CD4-positive, alpha-beta T cell treated with Interleukin-6 at 100 ng/mL for 8 hours (primary cell): ENCODE results near the gene REEP1.

Experiments used
- DNase-seq: peaks from one replicate; pipeline ENCODE4 v3.0.0-alpha.2; 2020; ENCODE audit warnings: mixed read lengths, low spot score

REEP1 gene

GRCh38 chr2:86337244-86337835, at the start of gene REEP1:
TSS of gene REEP1 (minus strand) at chr2:86337626. CDS start at chr2:86337510, 116 bp downstream.
- no peak for DNase-seq

- no peak for DNase-seq
Observed at GRCh38 chr2:86383844-86384243, 46.4 kb upstream of the REEP1 start.

GRCh38 chr2:86382698-86383097, 45.3 kb upstream of the REEP1 start:
- no peak for DNase-seq

- no peak for DNase-seq
Observed at GRCh38 chr2:86382108-86382507, 44.7 kb upstream of the REEP1 start.

- no peak for DNase-seq
Observed at GRCh38 chr2:86378469-86378868, 41.0 kb upstream of the REEP1 start.

GRCh38 chr2:86375623-86376022, 38.2 kb upstream of the REEP1 start:
- no peak for DNase-seq

- no peak for DNase-seq
Observed at GRCh38 chr2:86372641-86373502, 35.4 kb upstream of the REEP1 start.

GRCh38 chr2:86372133-86372532, 34.7 kb upstream of the REEP1 start:
- no peak for DNase-seq

- peak; percentile 20 for DNase-seq
Observed at GRCh38 chr2:86371527-86371926, 34.1 kb upstream of the REEP1 start.

- no peak for DNase-seq
Observed at GRCh38 chr2:86370579-86370978, 33.2 kb upstream of the REEP1 start.

GRCh38 chr2:86368161-86368824, 30.9 kb upstream of the REEP1 start:
- peak; percentile 43 for DNase-seq

- DNase-seq: no peak
Observed at GRCh38 chr2:86367499-86367777, 30.0 kb upstream of the REEP1 start.

- DNase-seq: no peak
Observed at GRCh38 chr2:86366651-86367498, 29.4 kb upstream of the REEP1 start.

GRCh38 chr2:86364894-86365293, 27.5 kb upstream of the REEP1 start:
- no peak for DNase-seq

- no peak for DNase-seq
Observed at GRCh38 chr2:86360776-86361175, 23.4 kb upstream of the REEP1 start.

GRCh38 chr2:86358957-86359356, 21.5 kb upstream of the REEP1 start:
- no peak for DNase-seq

- no peak for DNase-seq
Observed at GRCh38 chr2:86357392-86357963, 20.1 kb upstream of the REEP1 start.

- no peak for DNase-seq
Observed at GRCh38 chr2:86352727-86353221, 15.3 kb upstream of the REEP1 start.

- DNase-seq: no peak
Observed at GRCh38 chr2:86352137-86352726, 14.8 kb upstream of the REEP1 start.

GRCh38 chr2:86350751-86351150, 13.3 kb upstream of the REEP1 start:
- DNase-seq: no peak

GRCh38 chr2:86347401-86347800, 10.0 kb upstream of the REEP1 start:
- no peak for DNase-seq
